ENCODE data around the gene RO60.

The RO60 gene

GRCh38 chr1:193060938-193061337 is 1.5 kb downstream of the RO60 start:
- no peak for DNase-seq (ENCODE audit: low read depth in 2 of 2)

- DNase-seq (ENCODE audit: low read depth in 2 of 2) = no peak
These were observed 3.5 kb downstream of the RO60 start for GRCh38 chr1:193062698-193063463.

DNA sequence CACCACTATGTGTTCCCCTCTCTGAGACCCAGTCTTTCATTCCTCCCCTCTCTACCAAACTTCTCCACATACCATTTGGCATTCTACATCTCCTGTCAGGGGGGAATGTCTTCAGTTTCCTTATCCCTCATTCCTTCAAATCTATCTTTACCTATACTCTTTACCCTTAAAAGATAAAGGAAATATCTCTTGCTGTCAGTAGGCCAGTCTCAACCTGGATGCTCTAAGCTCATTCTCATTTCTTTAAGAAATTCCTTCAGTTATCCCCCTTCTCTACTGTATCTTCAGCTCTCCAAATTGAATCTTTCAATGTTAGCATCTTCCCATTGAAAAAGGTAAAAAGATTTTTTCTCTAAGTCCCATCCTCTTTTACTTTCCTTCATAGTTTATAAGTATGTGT is 6.5 kb downstream of the RO60 start:
- DNase-seq (ENCODE audit: low read depth in 2 of 2) = no peak

DNA sequence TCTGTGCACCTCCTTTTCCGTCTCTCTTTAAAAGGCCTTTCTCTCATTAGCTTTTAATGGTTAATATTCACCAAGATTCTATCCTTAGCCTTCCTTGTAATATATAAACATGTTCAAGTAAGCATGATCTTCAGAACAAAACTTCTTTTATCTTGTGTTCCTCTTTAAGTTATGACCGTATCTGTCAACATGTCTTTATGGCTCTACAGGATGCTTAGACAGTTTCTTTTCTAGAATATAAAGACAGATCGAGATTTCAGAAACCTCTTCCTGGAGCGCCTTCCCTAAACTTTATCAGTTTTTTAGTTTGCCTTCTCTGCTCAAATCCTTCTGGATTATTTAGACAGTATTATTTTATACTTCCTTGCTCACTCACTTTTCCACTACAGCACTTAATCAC is 7.2 kb downstream of the RO60 start:
- DNase-seq (ENCODE audit: low read depth in 2 of 2) = no peak

GRCh38 chr1:193068013-193068412 is 8.6 kb downstream of the RO60 start:
- no peak for DNase-seq (ENCODE audit: low read depth in 2 of 2)

DNA sequence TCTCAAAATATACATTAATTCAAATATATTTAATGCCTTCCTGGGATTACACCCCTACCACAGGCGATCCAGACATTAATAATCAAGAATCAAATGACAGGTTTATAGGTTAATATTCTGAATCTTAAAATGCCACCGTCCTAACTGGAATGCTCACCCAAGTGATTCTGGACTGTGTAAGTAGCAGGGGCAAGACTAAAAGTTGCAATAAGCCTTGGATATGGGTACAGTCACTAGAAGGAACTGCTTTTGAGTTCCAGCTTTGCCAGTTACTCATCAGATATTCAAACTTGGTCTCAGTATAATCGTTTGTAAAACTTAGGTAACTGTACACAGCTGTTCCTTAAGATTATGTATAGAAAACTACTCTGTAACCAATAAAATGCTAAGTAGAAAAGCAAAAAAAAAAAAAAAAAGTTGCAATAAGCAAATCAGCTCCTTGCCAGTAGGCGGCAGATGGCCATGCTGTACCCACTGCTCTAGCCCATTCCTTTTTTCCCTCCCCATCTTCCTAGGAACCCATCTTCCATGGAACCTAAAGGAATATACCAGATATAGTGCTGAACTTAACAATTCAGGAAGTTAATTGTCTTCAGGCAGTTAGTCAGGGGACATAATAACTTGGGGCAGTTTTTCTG is 10.5 kb downstream of the RO60 start:
- DNase-seq (ENCODE audit: low read depth in 2 of 2) = no peak

DNA sequence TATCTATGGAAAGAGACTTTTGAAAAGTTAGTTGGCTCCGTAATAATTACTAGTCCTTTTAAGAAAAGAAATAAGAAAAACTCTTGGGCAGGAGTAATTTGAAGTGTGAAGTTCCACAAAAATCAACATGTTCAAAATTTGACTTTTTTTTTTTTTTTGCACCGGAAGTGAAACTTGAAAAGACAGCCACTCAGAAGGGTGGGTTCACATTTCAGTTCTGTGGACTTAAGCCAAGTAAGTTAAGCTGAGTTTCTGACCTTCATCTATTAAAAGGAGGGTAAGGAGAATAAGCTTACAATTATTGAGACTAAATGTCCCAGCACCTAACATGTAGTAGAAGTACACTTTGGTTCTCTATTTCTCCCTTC is 11.0 kb downstream of the RO60 start:
- no peak for DNase-seq (ENCODE audit: low read depth in 2 of 2)

GRCh38 chr1:193070942-193071341 is 11.5 kb downstream of the RO60 start:
- no peak for DNase-seq (ENCODE audit: low read depth in 2 of 2)

- DNase-seq (ENCODE audit: low read depth in 2 of 2) = no peak
These were observed 18.6 kb downstream of the RO60 start for GRCh38 chr1:193077991-193078390.

DNA sequence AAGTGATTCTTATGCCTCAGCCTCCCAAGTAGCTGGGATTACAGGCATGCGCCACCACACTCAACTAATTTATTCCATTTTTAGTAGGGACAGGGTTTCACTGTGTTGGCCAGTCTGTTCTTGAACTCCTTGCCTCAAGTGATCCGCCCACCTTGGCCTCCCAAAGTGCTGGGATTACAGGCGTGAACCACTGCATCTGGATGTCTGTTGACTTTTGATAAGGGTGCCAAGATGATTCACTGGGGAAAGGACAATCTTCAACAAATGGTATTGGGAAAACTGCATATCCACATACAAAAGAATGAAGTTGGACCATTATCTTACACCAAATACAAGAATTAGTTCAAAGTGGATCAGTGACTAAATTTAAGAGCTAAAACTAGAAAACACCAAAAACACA is 19.8 kb downstream of the RO60 start:
- DNase-seq (ENCODE audit: low read depth in 2 of 2) = no peak

GRCh38 chr1:193083365-193084088 is 24.1 kb downstream of the RO60 start:
- DNase-seq (ENCODE audit: low read depth in 2 of 2) = no peak

DNA sequence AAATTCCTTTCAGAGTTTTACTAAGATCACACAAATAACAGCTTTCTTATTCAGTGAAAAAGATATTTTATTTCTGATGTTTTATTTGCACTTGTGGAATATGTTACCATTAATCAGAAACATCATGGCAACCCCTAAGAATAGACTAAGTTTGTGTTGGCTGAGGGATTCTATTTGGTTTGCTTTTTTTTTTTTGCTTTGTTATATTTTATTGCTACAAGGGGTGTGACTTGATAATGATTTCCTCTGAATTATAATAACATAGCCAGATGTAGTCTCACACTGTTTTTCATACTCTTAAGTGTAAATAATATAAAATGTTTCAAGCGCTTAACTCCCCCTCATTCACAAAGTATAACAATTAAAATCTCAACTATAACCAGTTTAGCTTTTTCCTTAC is 25.9 kb downstream of the RO60 start:
- DNase-seq (ENCODE audit: low read depth in 2 of 2) = no peak

GRCh38 chr1:193086342-193086741 is 26.9 kb downstream of the RO60 start:
- no peak for DNase-seq (ENCODE audit: low read depth in 2 of 2)

GRCh38 chr1:193087893-193088292 is 28.5 kb downstream of the RO60 start:
- no peak for DNase-seq (ENCODE audit: low read depth in 2 of 2)

DNA sequence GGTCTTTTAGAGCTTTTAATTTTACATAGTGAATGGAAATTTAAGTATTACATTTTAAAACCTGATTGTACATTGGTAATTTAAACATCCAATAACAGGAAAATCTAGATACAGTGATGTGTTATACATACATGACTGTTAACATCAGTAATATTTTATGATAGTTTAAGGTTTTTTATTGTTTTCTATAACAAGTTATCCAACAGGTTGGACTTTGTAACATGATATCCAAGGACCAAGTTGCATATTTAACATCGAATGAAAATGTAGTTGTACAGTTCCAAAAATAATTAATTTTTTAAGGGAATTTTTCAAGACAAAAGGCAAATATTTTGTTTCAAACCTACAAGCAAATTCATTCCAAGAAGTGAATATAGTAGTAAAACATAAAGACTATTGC is 31.5 kb downstream of the RO60 start:
- no peak for DNase-seq (ENCODE audit: low read depth in 2 of 2)

DNA sequence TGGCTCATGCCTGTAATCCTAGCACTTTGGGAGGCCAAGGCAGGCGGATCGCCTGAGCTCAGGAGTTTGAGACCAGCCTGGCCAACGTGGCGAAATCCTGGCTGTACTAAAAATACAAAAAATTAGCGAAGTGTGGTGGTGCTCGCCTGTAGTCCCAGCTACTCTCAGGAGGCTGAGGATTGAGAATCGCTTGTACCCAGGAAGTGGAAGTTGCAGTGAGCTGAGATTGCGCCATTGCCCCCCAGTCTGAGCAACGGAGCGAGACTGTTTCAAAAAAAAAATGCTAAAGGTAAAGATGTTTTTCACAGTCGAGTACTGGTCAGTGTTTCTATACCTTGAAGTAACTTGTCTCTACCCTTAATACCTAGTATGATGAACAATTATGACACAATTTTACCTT is 34.7 kb downstream of the RO60 start:
- DNase-seq (ENCODE audit: low read depth in 2 of 2) = no peak

DNA sequence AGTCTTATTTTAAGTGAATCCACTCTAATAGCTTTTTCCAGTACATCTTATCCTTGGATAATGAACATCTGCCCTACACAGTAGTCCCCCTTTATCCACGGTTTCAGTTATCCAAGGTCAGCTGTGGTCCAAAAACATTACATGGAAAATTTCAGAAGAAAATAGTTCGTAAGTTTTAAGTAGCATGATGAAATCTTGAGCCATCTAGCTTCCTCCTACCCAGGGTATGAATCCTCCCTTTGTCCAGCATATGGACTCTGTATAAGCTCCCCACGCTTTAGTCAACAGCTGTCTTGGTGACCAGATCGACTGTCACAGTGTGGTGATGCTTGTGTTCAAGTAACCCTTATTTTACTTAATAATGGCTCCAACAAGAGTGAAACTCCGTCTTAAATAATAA is 43.2 kb downstream of the RO60 start:
- DNase-seq (ENCODE audit: low read depth in 2 of 2) = no peak

- DNase-seq (ENCODE audit: low read depth in 2 of 2) = no peak
These were observed 44.5 kb downstream of the RO60 start for GRCh38 chr1:193103759-193104501.

GRCh38 chr1:193104502-193104906 is 45.1 kb downstream of the RO60 start:
- no peak for DNase-seq (ENCODE audit: low read depth in 2 of 2)

DNA sequence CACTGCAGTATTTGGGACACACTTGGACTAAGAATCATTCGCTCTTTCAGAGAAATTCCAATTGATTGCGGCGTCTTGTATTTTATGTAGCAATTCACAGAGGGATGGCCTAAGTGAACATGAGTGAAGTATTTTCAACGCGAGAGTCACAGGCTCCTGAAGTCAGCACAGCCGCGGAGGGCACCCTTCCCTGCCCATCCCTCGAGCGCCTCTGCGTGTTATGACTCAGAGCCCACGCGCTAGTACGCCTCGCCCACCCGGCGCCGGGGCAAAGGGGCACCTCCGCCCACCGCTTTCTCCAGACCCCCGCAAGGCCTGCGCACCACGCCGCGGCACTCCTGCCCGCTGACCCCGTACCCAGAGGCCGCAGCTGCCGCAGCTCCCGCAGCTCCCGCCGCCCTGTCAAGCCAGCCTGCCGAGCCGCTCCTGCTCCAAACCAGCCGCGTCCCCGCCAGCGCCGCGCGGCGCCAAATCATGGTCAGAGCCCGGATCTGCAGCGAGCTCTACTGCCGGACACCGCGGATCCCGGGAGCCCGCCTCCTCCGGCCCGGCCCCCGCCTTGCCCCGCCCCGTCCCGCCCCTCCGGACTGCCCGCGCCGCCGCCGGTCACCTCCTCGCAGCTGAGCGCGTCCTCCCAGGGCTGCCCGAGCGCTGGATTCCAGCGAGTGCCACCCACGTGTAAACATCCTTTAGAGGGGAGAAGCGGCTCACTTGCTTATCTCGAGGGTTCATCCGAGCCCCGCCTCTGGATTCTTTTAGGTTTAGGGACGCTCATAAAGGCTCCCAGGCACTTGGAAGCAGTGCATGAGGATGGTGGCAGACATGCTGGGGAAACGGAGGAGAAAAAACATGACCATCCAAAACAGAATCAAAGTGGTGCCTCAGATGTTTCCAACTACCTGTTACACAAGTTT is 45.8 kb downstream of the RO60 start, which contains the start of gene GLRX2:
Gene GLRX2 (minus strand): TSS at position 508 of the 914 bp plus-strand sequence. CDS start 32 bp downstream, at position 476.
- DNase-seq (ENCODE audit: low read depth in 2 of 2) = peak; percentile 31 to 41

- no peak for DNase-seq (ENCODE audit: low read depth in 2 of 2)
These were observed 46.4 kb downstream of the RO60 start for GRCh38 chr1:193105821-193106177.

All from stimulated activated CD8-positive, alpha-beta memory T cell treated with anti-CD3 and anti-CD28 coated beads, Interleukin-7, amount 100 ng/mL, for 1 hour (primary cell).